ENCODE measurements around the gene RABGAP1L. TPM values are rescaled to one million over a fixed set of nuclear protein-coding genes. Genes with fewer than 3 reads are reported as not detected.

Gene RABGAP1L
- total RNA-seq, 1 donor from 2014 or later = 44.1 TPM

DNA sequence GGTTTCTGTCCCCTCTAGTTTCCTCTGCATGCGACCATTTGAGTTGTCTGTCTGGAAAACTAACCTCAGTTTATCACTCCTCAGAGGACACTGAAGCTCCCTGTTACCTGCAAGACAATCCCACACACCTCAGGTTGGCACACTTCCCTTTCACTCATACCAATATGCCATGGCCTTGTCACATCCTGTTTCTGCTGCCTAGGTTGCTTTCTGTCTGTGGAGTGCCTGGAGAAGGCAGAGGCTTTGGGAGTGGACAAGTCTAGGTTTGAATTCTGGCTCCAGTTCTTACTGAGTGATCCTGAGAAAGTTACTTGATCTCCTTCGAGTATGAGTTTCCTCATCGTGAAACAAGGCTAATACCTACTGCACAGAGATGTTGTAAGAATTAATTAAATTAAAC is 668.9 kb downstream of the RABGAP1L start:
- Mint-ChIP-seq H3K27ac (ENCODE audit: unreplicated experiment) (no peak overlapping the region), H3K4me1 (ENCODE audit: low read depth, unreplicated experiment) (no peaks in the 10 kb centered on the region), H3K9me3 (ENCODE audit: unreplicated experiment) (no peaks in the 10 kb centered on the region), H3K27me3 (ENCODE audit: unreplicated experiment) (no peaks in the 10 kb centered on the region), H3K4me3 (ENCODE audit: unreplicated experiment) (no peak overlapping the region), H3K36me3 (ENCODE audit: unreplicated experiment) (no peaks in the 10 kb centered on the region)
- TF ChIP-seq, protein P1, sequence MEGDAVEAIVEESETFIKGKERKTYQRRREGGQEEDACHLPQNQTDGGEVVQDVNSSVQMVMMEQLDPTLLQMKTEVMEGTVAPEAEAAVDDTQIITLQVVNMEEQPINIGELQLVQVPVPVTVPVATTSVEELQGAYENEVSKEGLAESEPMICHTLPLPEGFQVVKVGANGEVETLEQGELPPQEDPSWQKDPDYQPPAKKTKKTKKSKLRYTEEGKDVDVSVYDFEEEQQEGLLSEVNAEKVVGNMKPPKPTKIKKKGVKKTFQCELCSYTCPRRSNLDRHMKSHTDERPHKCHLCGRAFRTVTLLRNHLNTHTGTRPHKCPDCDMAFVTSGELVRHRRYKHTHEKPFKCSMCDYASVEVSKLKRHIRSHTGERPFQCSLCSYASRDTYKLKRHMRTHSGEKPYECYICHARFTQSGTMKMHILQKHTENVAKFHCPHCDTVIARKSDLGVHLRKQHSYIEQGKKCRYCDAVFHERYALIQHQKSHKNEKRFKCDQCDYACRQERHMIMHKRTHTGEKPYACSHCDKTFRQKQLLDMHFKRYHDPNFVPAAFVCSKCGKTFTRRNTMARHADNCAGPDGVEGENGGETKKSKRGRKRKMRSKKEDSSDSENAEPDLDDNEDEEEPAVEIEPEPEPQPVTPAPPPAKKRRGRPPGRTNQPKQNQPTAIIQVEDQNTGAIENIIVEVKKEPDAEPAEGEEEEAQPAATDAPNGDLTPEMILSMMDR (IDR thresholded peaks at IDR 0.05; ENCODE audit: partially characterized antibody, unreplicated experiment) = no peak
- DNase-seq = no peak

DNA sequence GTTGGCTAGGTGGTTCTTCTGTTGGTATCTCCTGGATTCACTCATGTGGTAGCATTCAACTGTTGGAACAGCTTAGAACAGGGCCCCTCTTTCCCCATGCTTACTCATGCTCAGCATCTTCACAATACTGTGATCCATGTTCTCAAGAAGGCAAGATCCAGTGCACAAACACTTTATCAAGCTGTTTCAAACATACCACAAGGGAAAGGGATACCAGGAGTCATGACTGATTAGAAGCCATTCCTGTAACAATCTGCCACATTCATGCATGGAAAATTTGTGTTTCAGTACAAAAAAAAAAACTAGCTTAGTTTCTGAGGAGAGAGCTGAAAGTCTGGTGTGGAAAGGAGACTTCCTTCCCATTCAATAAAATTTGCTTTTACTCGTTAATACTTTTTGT is 670.7 kb downstream of the RABGAP1L start:
- no peaks in the 10 kb centered on the region for H3K36me3 Mint-ChIP-seq (ENCODE audit: unreplicated experiment)
- H3K4me1 Mint-ChIP-seq (ENCODE audit: low read depth, unreplicated experiment) = no peaks in the 10 kb centered on the region
- no peak for DNase-seq
- TF ChIP-seq, protein P1 (IDR thresholded peaks at IDR 0.05; ENCODE audit: partially characterized antibody, unreplicated experiment) = no peak
- no peaks in the 10 kb centered on the region for H3K27me3 Mint-ChIP-seq (ENCODE audit: unreplicated experiment)
- H3K27ac Mint-ChIP-seq (ENCODE audit: unreplicated experiment) = no peak overlapping the region
- H3K4me3 Mint-ChIP-seq (ENCODE audit: unreplicated experiment) = no peak overlapping the region
- no peaks in the 10 kb centered on the region for H3K9me3 Mint-ChIP-seq (ENCODE audit: unreplicated experiment)

DNA sequence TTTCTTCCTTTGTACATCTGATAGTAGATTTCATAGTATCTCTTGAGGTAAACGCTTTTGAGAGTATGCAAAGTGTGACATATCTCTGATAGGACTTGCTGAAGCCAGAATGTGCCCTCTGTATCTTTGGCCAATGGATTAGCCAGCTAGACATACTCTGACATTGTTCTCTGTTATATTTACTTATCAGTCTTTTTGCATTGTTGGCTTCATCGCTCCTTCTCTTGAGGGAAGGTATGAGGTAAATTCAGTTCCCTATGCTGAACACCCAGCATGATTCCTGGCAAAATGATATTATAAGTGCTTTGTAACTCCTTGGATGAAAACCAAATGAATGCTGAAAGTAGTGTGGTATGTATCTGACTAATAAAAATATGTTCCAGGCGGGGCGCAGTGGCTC is 677.2 kb downstream of the RABGAP1L start:
- Mint-ChIP-seq H3K9me3 (ENCODE audit: unreplicated experiment) (no peaks in the 10 kb centered on the region), H3K27me3 (ENCODE audit: unreplicated experiment) (no peaks in the 10 kb centered on the region)
- DNase-seq = no peak

DNA sequence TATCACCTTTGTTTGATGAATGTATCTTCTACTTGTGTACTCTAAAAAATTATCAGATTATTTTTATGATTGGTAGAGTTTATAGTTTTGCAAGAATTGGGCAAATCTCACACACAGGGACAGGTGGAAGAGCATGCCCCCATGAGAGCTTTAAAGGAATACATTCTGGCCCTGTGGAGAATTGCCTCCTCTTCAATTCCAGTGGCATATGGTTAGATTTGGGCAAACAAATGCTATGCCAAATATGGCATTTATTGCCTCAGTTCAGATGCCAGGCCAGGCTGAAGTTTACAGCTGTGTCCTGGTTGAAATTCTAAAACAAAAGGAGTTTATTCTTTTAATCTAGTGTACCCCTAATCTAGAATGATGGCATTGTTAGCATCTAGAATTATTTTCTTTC is 678.1 kb downstream of the RABGAP1L start:
- Mint-ChIP-seq H3K36me3 (ENCODE audit: unreplicated experiment) (no peaks in the 10 kb centered on the region), H3K9me3 (ENCODE audit: unreplicated experiment) (no peaks in the 10 kb centered on the region), H3K27ac (ENCODE audit: unreplicated experiment) (no peak overlapping the region), H3K4me3 (ENCODE audit: unreplicated experiment) (no peak overlapping the region), H3K27me3 (ENCODE audit: unreplicated experiment) (no peaks in the 10 kb centered on the region), H3K4me1 (ENCODE audit: low read depth, unreplicated experiment) (peaks cover 4% of the 10 kb centered on the region)
- TF ChIP-seq, protein P1 (IDR thresholded peaks at IDR 0.05; ENCODE audit: partially characterized antibody, unreplicated experiment) = no peak
- DNase-seq = no peak

More for the DNA sequence above, 677.2 kb downstream of the RABGAP1L start:
- H3K27ac Mint-ChIP-seq (ENCODE audit: unreplicated experiment) = no peak overlapping the region
- H3K4me1 Mint-ChIP-seq (ENCODE audit: low read depth, unreplicated experiment) = peaks cover 4% of the 10 kb centered on the region
- no peaks in the 10 kb centered on the region for H3K36me3 Mint-ChIP-seq (ENCODE audit: unreplicated experiment)
- TF ChIP-seq, protein P1 (IDR thresholded peaks at IDR 0.05; ENCODE audit: partially characterized antibody, unreplicated experiment) = no peak
- H3K4me3 Mint-ChIP-seq (ENCODE audit: unreplicated experiment) = no peak overlapping the region

DNA sequence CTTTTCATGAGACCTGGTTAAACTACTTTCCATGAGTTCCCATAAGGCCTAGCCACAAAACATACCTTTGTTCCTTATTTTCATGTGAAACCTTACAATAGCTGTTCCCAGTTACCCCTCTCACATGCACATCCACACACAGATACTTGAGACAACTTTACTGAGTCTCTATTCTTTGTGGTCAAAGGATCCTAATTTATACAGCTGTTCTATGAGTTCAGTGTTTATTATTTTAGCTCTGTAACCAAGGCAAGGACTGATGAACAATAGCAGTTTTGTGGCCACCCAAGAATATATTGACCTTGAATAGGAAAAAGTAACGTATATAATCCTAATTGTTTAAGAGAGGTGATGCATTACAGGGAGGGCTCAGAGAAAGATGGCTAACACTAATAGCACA is 679.9 kb downstream of the RABGAP1L start:
- Mint-ChIP-seq H3K36me3 (ENCODE audit: unreplicated experiment) (no peaks in the 10 kb centered on the region), H3K4me1 (ENCODE audit: low read depth, unreplicated experiment) (peaks cover 4% of the 10 kb centered on the region), H3K27me3 (ENCODE audit: unreplicated experiment) (no peaks in the 10 kb centered on the region), H3K9me3 (ENCODE audit: unreplicated experiment) (no peaks in the 10 kb centered on the region), H3K27ac (ENCODE audit: unreplicated experiment) (no peak overlapping the region), H3K4me3 (ENCODE audit: unreplicated experiment) (no peak overlapping the region)
- no peak for DNase-seq
- TF ChIP-seq, protein P1 (IDR thresholded peaks at IDR 0.05; ENCODE audit: partially characterized antibody, unreplicated experiment) = no peak

Measured in glutamatergic neuron (in vitro differentiated cells).